SK-N-MC (cell line): Measurements from ENCODE around the gene CD96.

Experiments
- EZH2 ChIP-seq: fragments of 200-600 bp; sonication (generic); IDR thresholded peaks from one replicate; pipeline ENCODE4 v1.6.1; 2017; ENCODE audit warnings: antibody characterized with exemption
- FOXP2 ChIP-seq: optimal IDR thresholded peaks from 2 replicates; pipeline ENCODE3; 2011; ENCODE audit warnings: mild to moderate bottlenecking, moderate library complexity; ENCODE audit not compliant: insufficient read depth; ENCODE audit errors: extremely low read length, control extremely low read depth
- POLR2AphosphoS5 ChIP-seq: IDR thresholded peaks from 2 replicates; pipeline ENCODE4 v1.6.1; 2012; ENCODE audit warnings: mild to moderate bottlenecking, low read depth, low read length, borderline replicate concordance

DNA sequence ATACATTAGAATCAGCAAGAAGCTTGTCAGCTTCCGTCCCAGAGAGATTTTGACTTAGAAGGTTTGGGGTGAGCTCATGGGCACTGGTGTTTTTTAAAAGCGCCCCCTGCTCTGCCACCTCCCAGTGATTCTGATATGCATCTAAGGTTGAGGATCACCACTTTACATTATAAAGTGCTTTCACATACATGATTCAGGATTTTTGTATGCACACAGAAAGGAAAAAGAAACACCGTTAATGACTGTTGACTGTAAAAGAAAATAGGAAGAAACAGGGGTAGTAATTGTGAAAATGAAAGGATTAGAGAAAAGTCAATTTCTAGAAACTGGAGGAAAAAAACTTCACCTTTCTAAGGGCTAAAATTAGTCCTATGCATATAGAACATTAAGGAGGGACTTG lies 158.1 kb downstream of the CD96 start:
- no peak for TF ChIP-seq EZH2
- TF ChIP-seq POLR2AphosphoS5: no peak
- no peak for TF ChIP-seq FOXP2
